ENCODE results near the gene DSN1. TPM values are rescaled to one million over a fixed set of nuclear protein-coding genes. Genes with fewer than 3 reads are reported as not detected.

The DSN1 gene
- total RNA-seq, 1 donor from 2014 or later = 9.5 TPM

GRCh38 chr20:36720510-36720909 is 53.1 kb downstream of the DSN1 start:
- DNase-seq (ENCODE audit: low read depth) = no peak
- Histone ChIP-seq H3K27me3 (ENCODE audit: control insufficient read depth, insufficient read depth, low read length) (no peaks in the 10 kb centered on the region), H3K4me3 (ENCODE audit: low read depth, low read length) (no peak overlapping the region), H3K36me3 (ENCODE audit: control insufficient read depth, insufficient read depth, low read length) (no peaks in the 10 kb centered on the region)
- no peak for TF ChIP-seq CTCF (IDR thresholded peaks at IDR 0.05; ENCODE audit: insufficient read depth, low read length, poor library complexity, severe bottlenecking)

DNA sequence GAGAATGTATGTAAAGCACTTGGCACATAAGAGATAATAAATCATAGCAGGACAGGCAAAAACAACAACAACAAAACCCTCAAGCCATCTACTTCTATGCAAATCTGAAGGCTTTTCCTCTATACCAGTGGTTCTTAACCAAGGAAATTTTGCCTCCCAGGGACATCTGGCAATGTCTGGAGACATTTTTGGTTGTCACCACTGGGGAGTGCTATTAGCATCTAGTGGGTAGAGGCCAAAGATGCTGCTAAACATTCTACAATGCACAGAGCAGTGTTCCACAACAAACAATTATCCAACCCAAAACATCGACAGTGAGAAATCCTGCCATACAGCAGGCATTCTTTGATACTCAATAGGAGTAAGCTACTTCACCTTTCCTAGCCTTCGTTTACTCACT is 55.9 kb downstream of the DSN1 start:
- H3K4me3 ChIP-seq (ENCODE audit: low read depth, low read length) = no peak overlapping the region
- no peak for TF ChIP-seq CTCF (IDR thresholded peaks at IDR 0.05; ENCODE audit: insufficient read depth, low read length, poor library complexity, severe bottlenecking)
- H3K27me3 ChIP-seq (ENCODE audit: control insufficient read depth, insufficient read depth, low read length) = no peaks in the 10 kb centered on the region
- DNase-seq (ENCODE audit: low read depth) = no peak
- H3K36me3 ChIP-seq (ENCODE audit: control insufficient read depth, insufficient read depth, low read length) = no peaks in the 10 kb centered on the region

GRCh38 chr20:36717021-36717420 is 56.5 kb downstream of the DSN1 start:
- Histone ChIP-seq H3K27me3 (ENCODE audit: control insufficient read depth, insufficient read depth, low read length) (no peaks in the 10 kb centered on the region), H3K36me3 (ENCODE audit: control insufficient read depth, insufficient read depth, low read length) (no peaks in the 10 kb centered on the region), H3K4me3 (ENCODE audit: low read depth, low read length) (no peak overlapping the region)
- no peak for DNase-seq (ENCODE audit: low read depth)
- TF ChIP-seq CTCF (IDR thresholded peaks at IDR 0.05; ENCODE audit: insufficient read depth, low read length, poor library complexity, severe bottlenecking) = no peak

DNA sequence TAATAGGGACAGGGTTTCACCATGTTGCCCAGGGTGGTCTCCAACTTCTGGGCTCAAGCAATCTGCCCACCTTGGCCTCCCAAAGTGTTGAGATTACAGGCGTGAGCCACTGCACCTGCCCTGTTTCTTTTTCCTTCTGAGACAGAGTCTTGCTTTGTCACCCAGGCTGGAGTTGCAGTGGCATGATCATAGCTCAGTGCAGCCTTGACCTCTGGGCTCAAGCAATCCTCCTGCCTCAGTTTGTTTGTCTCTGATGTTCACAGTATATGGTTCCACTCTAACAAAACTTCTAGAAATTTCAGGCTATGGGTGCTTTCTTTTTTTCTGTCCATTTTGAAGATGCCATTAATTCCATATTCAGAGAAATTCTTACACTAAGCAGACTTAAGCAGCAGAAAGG is 60.8 kb downstream of the DSN1 start:
- no peak for TF ChIP-seq CTCF (IDR thresholded peaks at IDR 0.05; ENCODE audit: insufficient read depth, low read length, poor library complexity, severe bottlenecking)
- Histone ChIP-seq H3K4me3 (ENCODE audit: low read depth, low read length) (no peak overlapping the region), H3K27me3 (ENCODE audit: control insufficient read depth, insufficient read depth, low read length) (no peaks in the 10 kb centered on the region), H3K36me3 (ENCODE audit: control insufficient read depth, insufficient read depth, low read length) (no peaks in the 10 kb centered on the region)
- DNase-seq (ENCODE audit: low read depth) = no peak

DNA sequence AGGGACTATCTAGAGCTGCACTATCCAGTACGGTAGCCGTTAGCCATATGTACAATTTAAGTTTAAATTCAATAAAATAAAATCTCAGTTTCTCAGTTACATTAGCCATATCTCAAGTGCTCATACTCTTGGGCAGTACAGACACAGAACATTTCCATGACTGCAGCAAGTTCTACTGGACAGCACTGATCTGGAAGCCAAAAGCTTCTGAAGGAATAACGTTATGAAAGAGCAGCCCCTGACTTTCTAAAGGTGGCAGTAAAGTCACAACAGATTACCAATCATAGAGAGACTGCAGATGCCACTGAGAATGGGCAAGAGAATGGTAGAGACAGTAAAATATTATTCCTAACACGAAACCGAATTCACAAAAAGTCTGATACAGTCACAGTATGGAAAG is 64.4 kb downstream of the DSN1 start:
- no peak overlapping the region for H3K4me3 ChIP-seq (ENCODE audit: low read depth, low read length)
- TF ChIP-seq CTCF (IDR thresholded peaks at IDR 0.05; ENCODE audit: insufficient read depth, low read length, poor library complexity, severe bottlenecking) = no peak
- no peaks in the 10 kb centered on the region for H3K27me3 ChIP-seq (ENCODE audit: control insufficient read depth, insufficient read depth, low read length)
- no peaks in the 10 kb centered on the region for H3K36me3 ChIP-seq (ENCODE audit: control insufficient read depth, insufficient read depth, low read length)
- DNase-seq (ENCODE audit: low read depth) = no peak

DNA sequence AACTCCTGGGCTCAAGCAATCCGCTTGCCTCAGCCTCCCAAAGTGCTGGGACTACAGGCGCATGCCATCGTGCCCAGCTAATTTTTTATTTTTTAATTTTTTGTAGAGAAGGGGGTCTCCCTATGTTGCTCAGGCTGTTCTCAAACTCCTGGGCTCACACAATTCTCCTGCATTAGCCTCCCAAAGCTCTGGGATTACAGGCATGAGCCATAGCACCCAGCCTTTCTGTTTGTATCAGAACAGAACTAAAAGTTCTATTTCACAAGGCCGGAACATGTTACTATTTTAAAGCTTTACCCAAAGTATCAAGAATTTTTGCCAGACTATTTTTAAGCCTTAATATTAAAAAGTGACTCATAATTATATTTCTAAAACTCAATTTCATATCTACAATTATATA is 70.0 kb downstream of the DSN1 start:
- no peak for DNase-seq (ENCODE audit: low read depth)
- Histone ChIP-seq H3K27me3 (ENCODE audit: control insufficient read depth, insufficient read depth, low read length) (no peaks in the 10 kb centered on the region), H3K36me3 (ENCODE audit: control insufficient read depth, insufficient read depth, low read length) (no peaks in the 10 kb centered on the region), H3K4me3 (ENCODE audit: low read depth, low read length) (no peak overlapping the region)
- TF ChIP-seq CTCF (IDR thresholded peaks at IDR 0.05; ENCODE audit: insufficient read depth, low read length, poor library complexity, severe bottlenecking) = no peak

Measured in kidney epithelial cell (primary cell).